KOPT-K1 (cell line): ENCODE measurements around the gene OSBPL10.

Experiments
- H3K27ac ChIP-seq: fragments of 200-600 bp; sonication (generic); 2 replicates; pipeline ENCODE4 v1.5.1; 2016; ENCODE audit warnings: antibody characterized with exemption, mild to moderate bottlenecking, low read depth, low read length; ENCODE audit not compliant: poor library complexity, severe bottlenecking
- H3K36me3 ChIP-seq: fragments of 200-600 bp; sonication (generic); 2 replicates; pipeline ENCODE4 v1.5.1; 2017; ENCODE audit warnings: antibody characterized with exemption, mild to moderate bottlenecking, low read length, moderate library complexity; ENCODE audit not compliant: insufficient read depth
- H3K9me3 ChIP-seq: fragments of 200-600 bp; sonication (generic); 2 replicates; pipeline ENCODE4 v1.5.1; 2017; ENCODE audit warnings: antibody characterized with exemption, low read length, mild to moderate bottlenecking; ENCODE audit not compliant: insufficient read depth, poor library complexity, severe bottlenecking

OSBPL10 gene

GRCh38 chr3:31770822-31771326, 210.2 kb downstream of the OSBPL10 start:
- Histone ChIP-seq H3K9me3 (no peaks in the 10 kb centered on the region), H3K36me3 (no peaks in the 10 kb centered on the region), H3K27ac (no peak overlapping the region)

DNA sequence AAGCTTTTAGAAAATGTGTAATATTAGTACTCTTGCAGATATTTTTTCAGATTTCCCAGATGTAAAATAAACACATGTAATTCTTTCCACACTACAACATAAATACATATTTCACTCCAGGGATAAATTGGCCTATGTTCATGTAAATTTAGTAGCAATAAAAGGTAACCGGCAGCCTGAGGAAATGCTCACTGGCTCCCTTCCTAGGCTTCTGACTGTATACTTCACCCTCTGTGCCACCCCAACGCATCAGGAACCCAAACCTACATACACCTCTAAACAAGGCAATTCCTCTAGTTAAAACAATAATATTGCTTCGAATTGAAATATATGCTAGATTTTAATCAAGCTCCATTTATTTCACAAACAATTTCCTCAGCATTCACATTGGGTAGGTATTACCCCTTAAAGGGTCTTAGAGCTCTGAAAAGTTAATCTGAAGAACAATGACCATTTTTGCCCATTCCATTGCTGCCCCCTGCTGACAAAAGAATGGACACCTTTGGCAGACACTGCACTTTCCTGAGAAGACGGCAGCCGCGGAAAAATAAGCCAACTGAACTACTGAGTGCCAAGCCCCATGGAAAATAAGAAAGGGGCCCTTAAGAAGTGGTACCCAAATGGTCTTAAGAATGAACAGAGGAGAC, 212.5 kb downstream of the OSBPL10 start:
- H3K27ac ChIP-seq: no peak overlapping the region
- no peaks in the 10 kb centered on the region for H3K36me3 ChIP-seq
- no peaks in the 10 kb centered on the region for H3K9me3 ChIP-seq

GRCh38 chr3:31767920-31768319, 213.1 kb downstream of the OSBPL10 start:
- Histone ChIP-seq H3K36me3 (no peaks in the 10 kb centered on the region), H3K27ac (no peak overlapping the region), H3K9me3 (no peaks in the 10 kb centered on the region)

DNA sequence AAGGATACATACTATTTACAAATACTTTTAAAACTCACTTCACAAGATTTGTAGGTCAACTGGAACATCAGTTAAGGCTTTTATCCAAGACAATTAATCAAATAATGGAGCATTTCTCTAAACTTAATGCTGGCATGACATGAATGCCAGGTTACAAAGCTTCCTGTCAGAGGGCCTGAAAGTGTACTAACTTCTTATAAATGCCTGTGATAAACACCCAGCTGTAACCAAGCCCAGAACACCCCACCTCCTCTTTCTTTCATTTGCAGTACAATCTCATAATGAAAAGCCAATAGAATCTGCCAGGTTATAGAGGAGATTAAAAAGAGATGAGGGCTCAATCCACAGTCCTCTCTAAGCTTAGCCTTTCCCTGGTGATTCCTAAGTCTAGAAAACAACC, 214.4 kb downstream of the OSBPL10 start:
- Histone ChIP-seq H3K27ac (no peak overlapping the region), H3K36me3 (no peaks in the 10 kb centered on the region), H3K9me3 (no peaks in the 10 kb centered on the region)

DNA sequence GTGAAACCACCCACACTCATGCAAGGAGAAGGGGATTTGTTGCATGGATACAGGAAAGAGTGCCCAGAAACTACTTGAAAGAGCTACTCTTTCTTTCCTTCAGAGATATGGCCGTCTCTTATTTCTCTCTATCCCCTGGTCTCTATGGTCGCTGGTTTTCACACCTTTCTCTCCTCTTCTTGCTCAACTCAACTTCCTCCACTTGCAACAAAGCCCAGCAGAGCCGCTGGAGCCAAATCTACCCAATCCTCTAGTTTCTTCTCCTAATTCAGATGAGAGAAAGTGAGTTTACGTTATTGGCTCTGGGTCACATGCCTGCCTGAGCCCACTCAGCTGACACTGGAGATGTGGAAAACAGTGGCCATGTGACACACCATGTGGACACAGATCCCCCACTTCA, 215.2 kb downstream of the OSBPL10 start:
- H3K27ac ChIP-seq: no peak overlapping the region
- H3K9me3 ChIP-seq: no peaks in the 10 kb centered on the region

DNA sequence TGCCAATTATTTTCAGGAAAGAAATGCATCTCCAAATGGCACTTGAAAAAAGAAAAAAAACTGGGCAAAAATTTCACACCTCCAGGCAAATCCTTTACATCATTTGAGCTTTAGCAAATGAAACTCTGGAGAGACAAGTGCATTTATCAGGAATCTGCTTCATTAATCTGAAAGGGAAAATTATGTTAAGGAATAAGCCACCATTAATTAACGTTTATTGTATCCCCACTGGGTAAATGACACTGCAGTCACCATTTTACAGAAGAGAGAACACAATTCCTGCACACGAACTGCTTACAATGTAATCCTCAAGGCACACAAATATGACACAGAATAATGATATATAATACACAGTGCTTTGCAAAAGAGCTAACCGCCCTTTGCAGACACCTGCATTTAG, 217.3 kb downstream of the OSBPL10 start:
- no peaks in the 10 kb centered on the region for H3K9me3 ChIP-seq
- H3K27ac ChIP-seq: no peak overlapping the region
- H3K36me3 ChIP-seq: no peaks in the 10 kb centered on the region

More for the DNA sequence above, 215.2 kb downstream of the OSBPL10 start:
- H3K36me3 ChIP-seq: no peaks in the 10 kb centered on the region

DNA sequence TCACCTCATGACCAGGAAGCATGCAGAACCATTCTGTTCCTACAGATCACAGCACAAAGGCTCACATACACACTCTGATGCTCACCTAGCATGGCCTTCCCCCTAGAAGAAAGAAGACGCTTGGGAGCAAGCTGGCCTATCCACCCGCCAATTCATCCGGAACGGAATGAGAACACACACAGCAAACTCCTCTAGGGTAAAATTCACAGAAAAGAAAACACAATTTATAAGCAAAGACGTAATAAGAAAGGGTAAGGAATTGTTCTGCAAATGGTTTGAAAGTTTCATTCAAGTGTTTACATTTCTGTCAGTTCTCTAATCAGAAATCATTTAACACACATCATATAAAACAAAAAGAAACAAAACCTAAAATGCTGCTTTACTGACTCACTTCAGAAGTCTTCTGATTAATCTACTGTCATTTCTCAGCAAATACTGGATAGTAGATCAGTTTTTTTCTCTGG, 218.1 kb downstream of the OSBPL10 start:
- H3K27ac ChIP-seq: no peak overlapping the region
- H3K36me3 ChIP-seq: no peaks in the 10 kb centered on the region

DNA sequence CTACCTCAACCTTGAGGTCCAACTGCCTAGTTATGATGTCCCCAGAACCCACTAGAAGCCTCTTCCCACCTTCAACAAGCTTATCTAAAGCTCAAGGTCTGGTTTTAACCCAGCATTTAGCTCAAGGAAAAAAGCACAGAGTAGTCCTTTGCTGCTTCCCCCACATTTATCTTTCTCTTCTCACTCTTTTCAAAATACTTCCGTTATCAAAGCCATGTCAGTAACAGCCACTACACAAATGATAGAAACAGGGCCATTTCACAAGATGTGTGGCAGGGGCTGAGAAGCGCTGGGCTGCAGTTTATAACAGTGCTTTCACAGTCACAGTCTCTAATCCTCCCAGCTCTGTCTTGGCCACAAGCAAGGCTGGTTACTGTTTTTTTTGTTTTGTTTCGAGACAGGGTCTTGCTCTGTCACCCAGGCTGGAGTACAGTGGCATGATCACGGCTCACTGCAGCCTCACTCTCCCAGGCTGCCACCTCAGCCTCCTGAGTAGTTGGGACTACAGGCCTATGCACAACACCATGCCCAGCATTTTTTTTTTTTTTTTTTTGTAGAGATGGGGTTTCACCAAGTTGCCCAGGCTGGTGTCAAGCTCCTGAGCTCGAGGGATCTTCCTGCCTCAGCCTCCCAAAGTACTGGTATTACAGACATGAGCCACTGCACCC, 218.8 kb downstream of the OSBPL10 start:
- Histone ChIP-seq H3K9me3 (no peaks in the 10 kb centered on the region), H3K36me3 (no peaks in the 10 kb centered on the region), H3K27ac (no peak overlapping the region)

More for the DNA sequence above, 218.1 kb downstream of the OSBPL10 start:
- H3K9me3 ChIP-seq: no peaks in the 10 kb centered on the region

DNA sequence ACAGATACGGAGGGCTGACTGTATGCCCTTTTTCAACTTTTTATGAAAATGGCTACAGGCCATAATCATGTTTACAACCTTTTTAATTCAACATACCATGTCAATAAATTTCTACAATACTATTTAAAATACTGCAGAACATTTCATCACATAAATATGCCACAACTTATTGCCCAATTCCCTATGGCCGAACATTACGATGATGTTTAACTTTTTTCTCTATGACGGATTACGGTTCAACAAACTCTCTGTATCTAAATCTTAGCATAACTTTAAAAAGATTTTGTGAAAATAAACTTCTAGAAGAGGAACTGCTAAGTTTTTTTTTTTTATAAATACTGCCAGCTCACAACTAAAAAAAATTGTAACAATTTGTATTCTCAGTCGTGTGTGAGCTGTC, 220.4 kb downstream of the OSBPL10 start:
- no peaks in the 10 kb centered on the region for H3K9me3 ChIP-seq
- H3K27ac ChIP-seq: no peak overlapping the region
- no peaks in the 10 kb centered on the region for H3K36me3 ChIP-seq

GRCh38 chr3:31758322-31758965, 222.6 kb downstream of the OSBPL10 start:
- Histone ChIP-seq H3K36me3 (no peaks in the 10 kb centered on the region), H3K27ac (peak overlapping the region; percentile 15), H3K9me3 (no peaks in the 10 kb centered on the region)

GRCh38 chr3:31755926-31756658, 225.0 kb downstream of the OSBPL10 start:
- Histone ChIP-seq H3K9me3 (no peaks in the 10 kb centered on the region), H3K36me3 (no peaks in the 10 kb centered on the region), H3K27ac (no peak overlapping the region)

DNA sequence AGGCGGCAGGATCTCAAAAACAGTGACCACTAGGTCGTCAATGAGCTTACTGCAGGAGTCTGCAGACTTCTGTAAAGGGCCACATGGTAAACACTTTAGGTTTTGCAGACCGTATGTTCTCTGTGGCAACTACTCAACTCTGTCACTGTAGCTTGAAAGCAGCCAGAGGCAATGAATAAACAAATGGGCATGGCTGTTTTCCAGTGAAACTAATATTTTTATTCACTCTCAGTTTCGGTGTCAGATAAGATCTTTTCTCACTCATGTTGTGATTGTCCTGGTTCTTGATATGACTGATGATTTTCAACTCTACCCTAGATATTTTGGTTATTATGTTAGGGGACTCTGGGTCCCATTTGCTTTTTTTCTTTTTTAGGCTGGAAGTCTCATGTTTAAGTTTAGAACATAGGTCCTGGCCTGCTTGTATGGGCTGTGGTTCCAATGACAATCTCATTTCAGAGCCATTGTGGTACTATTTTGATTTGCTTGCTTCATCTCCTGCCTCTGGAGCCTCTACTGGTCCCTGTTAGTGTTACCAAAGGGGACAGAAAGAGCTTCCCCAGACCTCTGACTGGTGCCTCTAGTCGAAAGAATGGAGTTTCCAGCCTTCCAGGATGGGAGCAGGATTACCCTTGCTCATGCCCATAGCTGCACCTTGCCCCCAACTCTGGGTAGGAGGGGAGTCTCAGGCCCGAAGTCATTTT, 226.3 kb downstream of the OSBPL10 start:
- H3K9me3 ChIP-seq: no peaks in the 10 kb centered on the region
- no peaks in the 10 kb centered on the region for H3K36me3 ChIP-seq
- H3K27ac ChIP-seq: no peak overlapping the region

DNA sequence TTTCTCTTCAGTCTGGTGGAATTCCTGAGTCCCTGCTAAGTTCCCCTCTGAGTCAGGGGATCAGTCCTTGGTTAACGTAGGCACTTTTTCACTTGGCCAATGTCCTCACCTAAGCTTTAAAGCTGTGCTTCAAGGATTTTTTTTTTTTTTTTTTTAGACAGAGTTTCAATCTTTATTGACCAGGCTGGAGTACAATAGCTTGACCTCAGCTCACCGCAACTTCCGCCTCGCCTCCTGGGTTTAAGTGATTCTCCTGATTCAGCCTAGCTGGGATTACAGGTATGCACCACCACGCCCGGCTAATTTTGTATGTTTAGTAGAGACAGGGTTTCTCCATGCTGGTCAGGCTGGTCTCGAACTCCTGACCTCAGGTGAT, 228.0 kb downstream of the OSBPL10 start:
- no peaks in the 10 kb centered on the region for H3K36me3 ChIP-seq
- H3K27ac ChIP-seq: no peak overlapping the region
- no peaks in the 10 kb centered on the region for H3K9me3 ChIP-seq

DNA sequence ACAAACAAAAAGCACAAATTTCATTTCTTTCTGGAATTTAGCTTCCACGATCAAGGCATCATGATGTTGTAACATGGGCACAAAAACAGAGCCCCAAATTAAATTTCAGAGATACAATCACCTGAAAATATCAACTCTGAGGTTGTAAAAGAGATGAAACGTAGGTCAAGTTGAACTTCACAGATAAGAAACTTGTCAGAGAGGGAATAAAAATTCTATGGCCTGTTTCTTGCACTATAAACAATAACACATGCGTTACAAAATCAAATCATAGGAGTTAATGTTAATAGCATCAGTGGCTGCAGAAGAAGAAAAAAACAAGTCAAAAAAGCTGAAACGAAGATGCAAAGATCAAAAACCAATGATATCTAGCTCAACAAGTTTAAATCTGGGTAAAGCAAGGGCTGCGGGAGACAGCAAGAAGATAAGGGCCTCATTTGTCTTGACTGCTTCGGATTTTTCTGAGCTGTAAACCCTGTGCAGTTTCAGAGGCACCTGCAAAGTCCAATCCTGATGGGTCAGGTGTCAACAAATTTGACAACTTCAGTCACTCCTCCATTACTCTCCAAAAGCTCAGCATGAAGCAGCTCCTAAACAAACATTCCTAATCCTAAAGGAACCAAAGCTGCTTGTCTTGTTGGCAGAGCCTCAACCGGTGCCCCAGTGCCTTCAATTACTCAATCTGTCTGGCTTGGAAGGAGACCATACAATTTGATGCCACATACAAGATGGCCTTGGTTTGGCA, 228.6 kb downstream of the OSBPL10 start:
- Histone ChIP-seq H3K36me3 (no peaks in the 10 kb centered on the region), H3K27ac (no peak overlapping the region), H3K9me3 (no peaks in the 10 kb centered on the region)
